ENCODE results near the gene PEAK1. TPM values are rescaled to one million over a fixed set of nuclear protein-coding genes. Genes with fewer than 3 reads are reported as not detected.

PEAK1 gene
- total and polyA plus RNA-seq, 10 of the 15 experiments (the other 5 are each of a cell fraction or from before 2014, with no cell fraction given) = 0.62 to 24.2 (median 11.2) TPM

GRCh38 chr15:77426377-77426776, 6.5 kb upstream of the PEAK1 start:
- FAIRE-seq = no peak
- ChIA-PET CTCF (interaction anchor here (1.1 to 2.3 kb wide), 6 partner anchors 13 to 239 kb away, joined by 3 to 12 read pairs (median 4); no protein-coding TSS in a partner anchor), RAD21 (ENCODE audit: unreplicated experiment) (interaction anchor here (0.8 to 3.0 kb wide), 10 partner anchors 10 to 370 kb away, joined by 3 to 15 read pairs (median 3); no protein-coding TSS in a partner anchor), SMC1A (ENCODE audit: uncharacterized antibody, unreplicated experiment) (interaction anchor here (0.8 to 2.8 kb wide), 15 partner anchors 10 to 308 kb away, joined by 3 to 9 read pairs (median 4); no protein-coding TSS in a partner anchor), POLR2A (interaction anchor here (1.0 to 1.4 kb wide), 4 partner anchors 10 to 17 kb away, joined by 3 to 8 read pairs (median 4); no protein-coding TSS in a partner anchor)
- H3K36me3 ChIP-seq (ENCODE audit: control insufficient read depth in 2 of 2, insufficient read depth in 2 of 2, low read length in 1 of 2) = no peaks in the 10 kb centered on the region
- ATAC-seq = peak; percentile 29; the same call in 2 of the 3 replicates
- no peaks in the 10 kb centered on the region for H3K27me3 ChIP-seq (replicated peaks in 1 of 2; ENCODE audit: control insufficient read depth in 2 of 2, insufficient read depth in 2 of 2, low read length in 1 of 2)
- in situ Hi-C loops (cut with MboI) = no loop called here
- H3K4me1 ChIP-seq (ENCODE audit: control insufficient read depth, insufficient read depth, low read length) = peaks cover 7% of the 10 kb centered on the region
- H3K79me2 ChIP-seq (ENCODE audit: control insufficient read depth, insufficient read depth, low read length) = peaks cover 80% of the 10 kb centered on the region
- no peak overlapping the region for H2AFZ ChIP-seq (ENCODE audit: control insufficient read depth, low read depth, low read length)
- H3K27ac ChIP-seq (ENCODE audit: control insufficient read depth, insufficient read depth) = peak overlapping the region; percentile 22; the same call in 1 of the 2 replicates
- no TSS peak for BruUV-seq (replicated peaks)
- H3K4me2 ChIP-seq (ENCODE audit: control insufficient read depth, insufficient read depth) = no peak overlapping the region; the same call in 1 of the 2 replicates
- TF ChIP-seq, protein P1, sequence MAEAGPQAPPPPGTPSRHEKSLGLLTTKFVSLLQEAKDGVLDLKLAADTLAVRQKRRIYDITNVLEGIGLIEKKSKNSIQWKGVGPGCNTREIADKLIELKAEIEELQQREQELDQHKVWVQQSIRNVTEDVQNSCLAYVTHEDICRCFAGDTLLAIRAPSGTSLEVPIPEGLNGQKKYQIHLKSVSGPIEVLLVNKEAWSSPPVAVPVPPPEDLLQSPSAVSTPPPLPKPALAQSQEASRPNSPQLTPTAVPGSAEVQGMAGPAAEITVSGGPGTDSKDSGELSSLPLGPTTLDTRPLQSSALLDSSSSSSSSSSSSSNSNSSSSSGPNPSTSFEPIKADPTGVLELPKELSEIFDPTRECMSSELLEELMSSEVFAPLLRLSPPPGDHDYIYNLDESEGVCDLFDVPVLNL (IDR thresholded peaks at IDR 0.05; ENCODE audit: low read depth, low read length) = no peak
- no peak for TF ChIP-seq RAD51 (IDR thresholded peaks at IDR 0.05)
- TF ChIP-seq MYB (IDR thresholded peaks at IDR 0.05; ENCODE audit: borderline replicate concordance, low read depth, low read length) = no peak
- no peak for TF ChIP-seq TCF7 (IDR thresholded peaks at IDR 0.05; ENCODE audit: borderline replicate concordance)
- no peak for TF ChIP-seq SUZ12 (IDR thresholded peaks at IDR 0.05; ENCODE audit: unreplicated experiment)
- TF ChIP-seq SIN3A (IDR thresholded peaks at IDR 0.05; ENCODE audit: low read depth, low read length) = no peak
- no peak for TF ChIP-seq NFIC (IDR thresholded peaks at IDR 0.05; ENCODE audit: low read depth, low read length)
- no peak for TF ChIP-seq ESRRA (IDR thresholded peaks at IDR 0.05; ENCODE audit: low read length)
- no peak for TF ChIP-seq MTA2 (IDR thresholded peaks at IDR 0.05; ENCODE audit: low read depth)
- no peak for TF ChIP-seq SMARCA5 (IDR thresholded peaks at IDR 0.05)
- no peak for TF ChIP-seq BCL11A (IDR thresholded peaks at IDR 0.05; ENCODE audit: low read depth, low read length)
- whole genome bisulfite sequencing (ENCODE audit: insufficient coverage, insufficient replicate concordance, low lambda C conversion rate, missing lambda C conversion rate) = 0% methylated on average over 1 of the region's 1 CpG
- no peak for DNase-seq (ENCODE audit: low read depth, low spot score)
- H3K4me3 ChIP-seq = no peak overlapping the region
- H3K9me3 ChIP-seq (replicated peaks; ENCODE audit: control insufficient read depth, insufficient read depth, low read length) = no peaks in the 10 kb centered on the region
- H3K9ac ChIP-seq (ENCODE audit: control insufficient read depth, insufficient read depth, low read length) = no peak overlapping the region
- H4K20me1 ChIP-seq (ENCODE audit: control insufficient read depth, insufficient read depth) = no peaks in the 10 kb centered on the region
- intact Hi-C loops (cut with micrococcal nuclease; ENCODE audit: unreplicated experiment) = no loop called here

Measured in GM12878 (cell line).